HEK293 (cell line): ENCODE results near the gene METTL23.
A peak's percentile ranks its signal among the peaks of the same experiment; 100 is the strongest.
"Not testable (repeated sequence)": the region's sequence is repeated elsewhere in the genome, so short reads cannot be mapped to it uniquely, and the experiment has no call there.

ENCODE experiments used
- CTCF ChIA-PET: fragments of 350-600 bp; formaldehyde crosslinking; extraction: SDS; loops from one replicate; lab custom pipeline; 2021; ENCODE audit warnings: antibody characterized with exemption; lab: Yijun Ruan, JAX
- POLR2A ChIA-PET: fragments of 300-600 bp; formaldehyde crosslinking; extraction: SDS; loops from one replicate; lab custom pipeline; 2020; ENCODE audit warnings: antibody characterized with exemption, inconsistent platforms; lab: Yijun Ruan, JAX
- H3K27ac ChIP-seq: fragments of 200-500 bp; sonication (Bioruptor generic); 2 replicates; pipeline ENCODE4 v1.5.1; 2014; ENCODE audit warnings: low read depth, low read length, control low read depth, inconsistent platforms; ENCODE audit errors: extremely low read depth
- H3K36me3 ChIP-seq, 2 experiments: fragments of 200-500 bp in 1 of 2; sonication (Bioruptor generic) in 1 of 2; 1 replicate in 1 of 2; 2 replicates in 1 of 2; pipeline ENCODE4 v1.5.1; 2014 to 2017; ENCODE audit warnings: inconsistent platforms in 2 of 2, low read length in 2 of 2; ENCODE audit not compliant: control insufficient read depth in 2 of 2, insufficient read depth in 1 of 2
- H3K4me1 ChIP-seq: fragments of 200-500 bp; sonication (Bioruptor generic); 2 replicates; pipeline ENCODE4 v1.5.1; 2014; ENCODE audit warnings: mild to moderate bottlenecking, low read length, inconsistent platforms; ENCODE audit not compliant: control insufficient read depth, insufficient read depth
- H3K4me3 ChIP-seq: 2 replicates; pipeline ENCODE4 v1.5.1; 2011; ENCODE audit warnings: low read depth, mild to moderate bottlenecking, control low read depth, low read length, moderate library complexity
- H3K9me3 ChIP-seq: fragments of 200-500 bp; sonication (Bioruptor generic); 2 replicates; pipeline ENCODE4 v1.5.1; 2014; ENCODE audit warnings: low read depth, low read length, inconsistent platforms; ENCODE audit not compliant: control insufficient read depth, insufficient read depth
- BCL11A ChIP-seq: fragments of 450-650 bp; formaldehyde crosslinking; IDR thresholded peaks from 2 replicates; pipeline ENCODE4 v1.5.1; 2016; ENCODE audit warnings: low read depth, missing biosample characterization, missing genetic modification characterization
- EGR2 ChIP-seq: fragments of 450-650 bp; formaldehyde crosslinking; IDR thresholded peaks from 2 replicates; pipeline ENCODE4 v1.5.1; 2016; ENCODE audit warnings: low read depth, missing biosample characterization, missing genetic modification characterization
- PRDM1 ChIP-seq: fragments of 450-650 bp; formaldehyde crosslinking; IDR thresholded peaks from 2 replicates; pipeline ENCODE4; 2016; ENCODE audit warnings: missing biosample characterization, missing genetic modification characterization
- ZNF155 ChIP-seq: fragments of 450-650 bp; formaldehyde crosslinking; IDR thresholded peaks from 2 replicates; pipeline ENCODE4 v1.5.1; 2016; ENCODE audit warnings: missing biosample characterization, missing genetic modification characterization
- ZNF266 ChIP-seq: fragments of 450-650 bp; formaldehyde crosslinking; IDR thresholded peaks from 2 replicates; pipeline ENCODE4 v1.5.1; 2016; ENCODE audit warnings: missing biosample characterization, missing genetic modification characterization, low read depth
- ZNF391 ChIP-seq: fragments of 450-650 bp; formaldehyde crosslinking; IDR thresholded peaks from 2 replicates; pipeline ENCODE4 v1.5.1; 2016; ENCODE audit warnings: low read depth, missing biosample characterization, missing genetic modification characterization, borderline replicate concordance
- ZNF426 ChIP-seq: fragments of 450-650 bp; formaldehyde crosslinking; IDR thresholded peaks from 2 replicates; pipeline ENCODE4 v1.5.1; 2017; ENCODE audit warnings: missing biosample characterization, missing genetic modification characterization, mild to moderate bottlenecking, inconsistent platforms, moderate library complexity
- ZNF544 ChIP-seq: fragments of 450-650 bp; formaldehyde crosslinking; IDR thresholded peaks from 2 replicates; pipeline ENCODE4 v1.5.0; 2017; ENCODE audit warnings: missing biosample characterization, missing genetic modification characterization
- ZNF792 ChIP-seq: fragments of 450-650 bp; formaldehyde crosslinking; IDR thresholded peaks from 2 replicates; pipeline ENCODE4 v1.5.1; 2016; ENCODE audit warnings: missing biosample characterization, missing genetic modification characterization
- TF ChIP-seq, protein P1 (sequence below): fragments of 450-650 bp; formaldehyde crosslinking; IDR thresholded peaks from 2 replicates; pipeline ENCODE4 v1.5.1; 2016; ENCODE audit warnings: missing biosample characterization, missing genetic modification characterization
- TF ChIP-seq, protein P2 (sequence below): fragments of 450-650 bp; formaldehyde crosslinking; IDR thresholded peaks from 2 replicates; pipeline ENCODE4 v1.5.1; 2016; ENCODE audit warnings: missing biosample characterization, missing genetic modification characterization
- TF ChIP-seq, protein P3 (sequence below): fragments of 450-650 bp; formaldehyde crosslinking; IDR thresholded peaks from 2 replicates; pipeline ENCODE4 v1.5.1; 2016; ENCODE audit warnings: missing biosample characterization, missing genetic modification characterization, low read depth
- TF ChIP-seq, protein P4 (sequence below): fragments of 450-650 bp; formaldehyde crosslinking; IDR thresholded peaks from 2 replicates; pipeline ENCODE4 v1.5.1; 2016; ENCODE audit warnings: missing biosample characterization, missing genetic modification characterization
- TF ChIP-seq, protein P5 (sequence below): fragments of 450-650 bp; formaldehyde crosslinking; IDR thresholded peaks from 2 replicates; pipeline ENCODE4 v1.5.1; 2017; ENCODE audit warnings: missing biosample characterization, missing genetic modification characterization
- TF ChIP-seq, protein P6 (sequence below): IDR thresholded peaks from 2 replicates; pipeline ENCODE4 v1.6.1; 2011; ENCODE audit warnings: mild to moderate bottlenecking, low read depth, low read length, borderline replicate concordance

Gene METTL23

DNA sequence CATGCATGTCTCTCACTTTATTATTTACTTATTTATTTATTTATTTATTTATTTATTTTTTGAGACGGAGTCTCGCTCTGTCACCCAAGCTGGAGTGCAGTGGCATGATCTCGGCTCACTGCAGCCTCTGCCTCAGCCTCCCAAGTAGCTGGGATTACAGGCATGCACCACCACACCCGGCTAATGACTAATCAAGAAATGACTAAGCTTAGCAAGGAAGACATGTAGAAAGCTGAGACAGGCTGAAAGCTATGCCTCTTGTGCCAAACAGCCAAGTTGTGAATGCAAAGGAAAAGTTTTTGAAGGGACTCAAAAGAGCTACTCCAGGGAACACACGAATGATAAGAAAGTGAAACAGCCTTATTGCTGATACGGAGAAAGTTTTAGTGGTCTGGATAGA lies 19.1 kb downstream of the METTL23 start:
- POLR2A ChIA-PET = interaction anchor here (1.4 kb wide), 1 partner anchor 8 kb away, joined by 6 read pairs; the partner anchor contains the start of gene MFSD11
- TF ChIP-seq PRDM1 (tag by site-specific recombination) (0 out of 2 replicates have a peak, but pooled peaks have one; percentile 28), ZNF426 (tag by site-specific recombination) (peak; percentile 18)
- H3K36me3 ChIP-seq = peaks cover 55 to 62% of the 10 kb centered on the region in 2 experiments
- H3K4me1 ChIP-seq, CTCF ChIA-PET, H3K27ac ChIP-seq, H3K9me3 ChIP-seq, H3K4me3 ChIP-seq: not testable (repeated sequence)

DNA sequence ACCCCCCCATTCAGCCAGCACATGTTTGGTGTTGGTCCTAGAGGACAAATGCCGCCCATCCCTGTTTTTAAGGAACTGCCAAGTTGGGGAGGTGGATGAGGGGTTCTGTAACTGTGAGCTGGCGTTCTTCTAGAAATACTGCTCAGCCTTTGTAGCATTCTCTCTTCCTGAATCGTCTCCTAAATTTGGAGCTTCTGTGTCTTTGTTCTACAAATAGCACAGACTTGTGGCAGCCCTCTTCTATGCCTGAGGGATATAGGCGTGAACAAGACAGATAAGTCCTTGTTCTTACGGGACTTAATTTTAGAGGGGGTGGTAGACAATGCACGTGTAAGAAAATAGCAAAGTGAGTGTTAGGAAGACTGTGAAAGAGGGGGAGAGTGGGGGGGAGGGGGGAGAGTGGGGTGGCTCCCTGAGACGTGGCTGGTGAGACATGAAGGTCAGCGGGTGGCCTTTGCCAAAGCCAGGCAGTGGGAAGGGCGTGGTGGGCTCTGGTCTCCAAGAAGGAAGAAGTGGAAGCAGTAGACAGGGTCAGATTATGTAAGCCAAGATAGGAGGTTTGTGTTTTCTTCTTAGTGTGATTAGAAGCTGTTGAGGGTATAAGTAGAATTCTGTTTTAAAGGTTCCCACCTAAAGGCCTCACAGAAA lies 21.2 kb downstream of the METTL23 start:
- POLR2A ChIA-PET = no interaction called here

More for the DNA sequence above, 21.2 kb downstream of the METTL23 start:
- TF ChIP-seq BCL11A (tag by site-specific recombination) (no peak), ZNF155 (tag by site-specific recombination) (no peak), EGR2 (tag by site-specific recombination) (no peak), ZNF544 (tag by site-specific recombination) (no peak), ZNF266 (tag by site-specific recombination) (no peak), ZNF792 (tag by site-specific recombination) (no peak), ZNF391 (tag by site-specific recombination) (no peak)
- TF ChIP-seq, protein P1, sequence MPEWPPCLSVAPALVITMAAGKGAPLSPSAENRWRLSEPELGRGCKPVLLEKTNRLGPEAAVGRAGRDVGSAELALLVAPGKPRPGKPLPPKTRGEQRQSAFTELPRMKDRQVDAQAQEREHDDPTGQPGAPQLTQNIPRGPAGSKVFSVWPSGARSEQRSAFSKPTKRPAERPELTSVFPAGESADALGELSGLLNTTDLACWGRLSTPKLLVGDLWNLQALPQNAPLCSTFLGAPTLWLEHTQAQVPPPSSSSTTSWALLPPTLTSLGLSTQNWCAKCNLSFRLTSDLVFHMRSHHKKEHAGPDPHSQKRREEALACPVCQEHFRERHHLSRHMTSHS (tag by site-specific recombination) = no peak
- TF ChIP-seq, protein P2, sequence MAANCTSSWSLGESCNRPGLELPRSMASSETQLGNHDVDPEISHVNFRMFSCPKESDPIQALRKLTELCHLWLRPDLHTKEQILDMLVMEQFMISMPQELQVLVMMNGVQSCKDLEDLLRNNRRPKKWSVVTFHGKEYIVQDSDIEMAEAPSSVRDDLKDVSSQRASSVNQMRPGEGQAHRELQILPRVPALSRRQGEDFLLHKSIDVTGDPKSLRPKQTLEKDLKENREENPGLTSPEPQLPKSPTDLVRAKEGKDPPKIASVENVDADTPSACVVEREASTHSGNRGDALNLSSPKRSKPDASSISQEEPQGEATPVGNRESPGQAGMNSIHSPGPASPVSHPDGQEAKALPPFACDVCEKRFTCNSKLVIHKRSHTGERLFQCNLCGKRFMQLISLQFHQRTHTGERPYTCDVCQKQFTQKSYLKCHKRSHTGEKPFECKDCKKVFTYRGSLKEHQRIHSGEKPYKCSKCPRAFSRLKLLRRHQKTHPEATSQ = no peak
- TF ChIP-seq, protein P3, sequence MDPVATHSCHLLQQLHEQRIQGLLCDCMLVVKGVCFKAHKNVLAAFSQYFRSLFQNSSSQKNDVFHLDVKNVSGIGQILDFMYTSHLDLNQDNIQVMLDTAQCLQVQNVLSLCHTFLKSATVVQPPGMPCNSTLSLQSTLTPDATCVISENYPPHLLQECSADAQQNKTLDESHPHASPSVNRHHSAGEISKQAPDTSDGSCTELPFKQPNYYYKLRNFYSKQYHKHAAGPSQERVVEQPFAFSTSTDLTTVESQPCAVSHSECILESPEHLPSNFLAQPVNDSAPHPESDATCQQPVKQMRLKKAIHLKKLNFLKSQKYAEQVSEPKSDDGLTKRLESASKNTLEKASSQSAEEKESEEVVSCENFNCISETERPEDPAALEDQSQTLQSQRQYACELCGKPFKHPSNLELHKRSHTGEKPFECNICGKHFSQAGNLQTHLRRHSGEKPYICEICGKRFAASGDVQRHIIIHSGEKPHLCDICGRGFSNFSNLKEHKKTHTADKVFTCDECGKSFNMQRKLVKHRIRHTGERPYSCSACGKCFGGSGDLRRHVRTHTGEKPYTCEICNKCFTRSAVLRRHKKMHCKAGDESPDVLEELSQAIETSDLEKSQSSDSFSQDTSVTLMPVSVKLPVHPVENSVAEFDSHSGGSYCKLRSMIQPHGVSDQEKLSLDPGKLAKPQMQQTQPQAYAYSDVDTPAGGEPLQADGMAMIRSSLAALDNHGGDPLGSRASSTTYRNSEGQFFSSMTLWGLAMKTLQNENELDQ (tag by site-specific recombination) = no peak
- TF ChIP-seq, protein P4, sequence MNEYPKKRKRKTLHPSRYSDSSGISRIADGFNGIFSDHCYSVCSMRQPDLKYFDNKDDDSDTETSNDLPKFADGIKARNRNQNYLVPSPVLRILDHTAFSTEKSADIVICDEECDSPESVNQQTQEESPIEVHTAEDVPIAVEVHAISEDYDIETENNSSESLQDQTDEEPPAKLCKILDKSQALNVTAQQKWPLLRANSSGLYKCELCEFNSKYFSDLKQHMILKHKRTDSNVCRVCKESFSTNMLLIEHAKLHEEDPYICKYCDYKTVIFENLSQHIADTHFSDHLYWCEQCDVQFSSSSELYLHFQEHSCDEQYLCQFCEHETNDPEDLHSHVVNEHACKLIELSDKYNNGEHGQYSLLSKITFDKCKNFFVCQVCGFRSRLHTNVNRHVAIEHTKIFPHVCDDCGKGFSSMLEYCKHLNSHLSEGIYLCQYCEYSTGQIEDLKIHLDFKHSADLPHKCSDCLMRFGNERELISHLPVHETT (tag by site-specific recombination) = no peak
- TF ChIP-seq, protein P5, sequence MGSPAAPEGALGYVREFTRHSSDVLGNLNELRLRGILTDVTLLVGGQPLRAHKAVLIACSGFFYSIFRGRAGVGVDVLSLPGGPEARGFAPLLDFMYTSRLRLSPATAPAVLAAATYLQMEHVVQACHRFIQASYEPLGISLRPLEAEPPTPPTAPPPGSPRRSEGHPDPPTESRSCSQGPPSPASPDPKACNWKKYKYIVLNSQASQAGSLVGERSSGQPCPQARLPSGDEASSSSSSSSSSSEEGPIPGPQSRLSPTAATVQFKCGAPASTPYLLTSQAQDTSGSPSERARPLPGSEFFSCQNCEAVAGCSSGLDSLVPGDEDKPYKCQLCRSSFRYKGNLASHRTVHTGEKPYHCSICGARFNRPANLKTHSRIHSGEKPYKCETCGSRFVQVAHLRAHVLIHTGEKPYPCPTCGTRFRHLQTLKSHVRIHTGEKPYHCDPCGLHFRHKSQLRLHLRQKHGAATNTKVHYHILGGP (tag by site-specific recombination) = no peak
- TF ChIP-seq, protein P6, sequence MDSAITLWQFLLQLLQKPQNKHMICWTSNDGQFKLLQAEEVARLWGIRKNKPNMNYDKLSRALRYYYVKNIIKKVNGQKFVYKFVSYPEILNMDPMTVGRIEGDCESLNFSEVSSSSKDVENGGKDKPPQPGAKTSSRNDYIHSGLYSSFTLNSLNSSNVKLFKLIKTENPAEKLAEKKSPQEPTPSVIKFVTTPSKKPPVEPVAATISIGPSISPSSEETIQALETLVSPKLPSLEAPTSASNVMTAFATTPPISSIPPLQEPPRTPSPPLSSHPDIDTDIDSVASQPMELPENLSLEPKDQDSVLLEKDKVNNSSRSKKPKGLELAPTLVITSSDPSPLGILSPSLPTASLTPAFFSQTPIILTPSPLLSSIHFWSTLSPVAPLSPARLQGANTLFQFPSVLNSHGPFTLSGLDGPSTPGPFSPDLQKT = no peak
- Histone ChIP-seq H3K4me1 (no peaks in the 10 kb centered on the region), H3K4me3 (no peak overlapping the region), H3K36me3 (peaks cover 54 to 62% of the 10 kb centered on the region in 2 experiments), H3K9me3 (no peaks in the 10 kb centered on the region), H3K27ac (no peak overlapping the region)
- CTCF ChIA-PET = no interaction called here
